ENCODE data around the gene CTAG1A.
"Not testable (repeated sequence)": the region's sequence is repeated elsewhere in the genome, so short reads cannot be mapped to it uniquely, and the experiment has no call there.

DNA sequence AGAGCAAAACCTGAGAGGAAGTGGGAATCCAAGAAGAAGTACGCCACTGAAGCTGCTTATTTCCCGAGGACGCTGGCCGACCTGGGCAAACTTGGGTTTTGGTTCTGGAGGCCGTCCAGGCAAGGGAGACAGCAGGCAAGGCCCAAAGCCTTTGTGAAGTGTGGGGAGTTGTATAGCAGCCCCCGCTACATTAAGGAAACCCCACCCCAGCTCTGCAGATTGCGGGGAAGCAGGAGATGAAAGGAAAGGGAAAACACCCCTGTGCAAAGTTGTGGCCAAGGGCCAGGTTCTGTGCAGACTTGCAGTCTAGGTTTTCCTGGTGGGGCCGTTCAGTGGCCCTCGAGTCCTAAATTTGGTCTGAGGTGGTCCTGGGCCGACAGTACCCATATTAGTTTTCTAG lies 11.9 kb upstream of the CTAG1A start:
- TF ChIP-seq EZH2phosphoT487 (IDR thresholded peaks at IDR 0.05; ENCODE audit: borderline replicate concordance, low read length); CTCF (IDR thresholded peaks at IDR 0.05; ENCODE audit: low read depth, low read length, poor library complexity, severe bottlenecking): not testable (repeated sequence)
